ENCODE results near the gene VCPKMT.
A peak's percentile ranks its signal among the peaks of the same experiment; 100 is the strongest.

The VCPKMT gene

GRCh38 chr14:50067723-50068495, 48.5 kb downstream of the VCPKMT start:
- DNase-seq (ENCODE audit: low read depth in 2 of 2) = no peak

- DNase-seq (ENCODE audit: low read depth in 2 of 2) = no peak
These were observed 50.8 kb downstream of the VCPKMT start for GRCh38 chr14:50065583-50065982.

- no peak for DNase-seq (ENCODE audit: low read depth in 2 of 2)
These were observed 51.4 kb downstream of the VCPKMT start for GRCh38 chr14:50064993-50065392.

- DNase-seq (ENCODE audit: low read depth in 2 of 2) = no peak
These were observed 52.4 kb downstream of the VCPKMT start for GRCh38 chr14:50063876-50064420.

- peak; percentile 45 to 65 for DNase-seq (ENCODE audit: low read depth in 2 of 2)
These were observed 53.8 kb downstream of the VCPKMT start for GRCh38 chr14:50062438-50063085.

- DNase-seq (ENCODE audit: low read depth in 2 of 2) = no peak
These were observed 54.5 kb downstream of the VCPKMT start for GRCh38 chr14:50061664-50062437.

GRCh38 chr14:50060871-50061663, 55.3 kb downstream of the VCPKMT start:
- peak in 1 of 2 donors; percentile 47 for DNase-seq (ENCODE audit: low read depth in 2 of 2)

- no peak for DNase-seq (ENCODE audit: low read depth in 2 of 2)
These were observed 56.4 kb downstream of the VCPKMT start for GRCh38 chr14:50059763-50060616.

Measured in stimulated activated CD8-positive, alpha-beta memory T cell treated with anti-CD3 and anti-CD28 coated beads, Interleukin-2, amount 100 ng/mL, for 48 hours (primary cell).